IMR-90 (cell line): ENCODE measurements around the gene TAF11. TPM values are rescaled to one million over a fixed set of nuclear protein-coding genes. Genes with fewer than 3 reads are reported as not detected.
A peak's percentile ranks its signal among the peaks of the same experiment; 100 is the strongest.

Experiments
- ATAC-seq: fragments of 200-7000 bp; cut with Tn5 transposase; 2 replicates; pipeline ENCODE4 v1.9.1; 2020; ENCODE audit warnings: low read depth, mild to moderate bottlenecking, moderate library complexity
- BruUV-seq: library from RNA; stranded (reverse); fragments of 400-500 nt; replicated peaks from 2 replicates; lab custom pipeline; 2021; lab: Mats Ljungman, UMichigan
- CTCF ChIA-PET: fragments of 300-600 bp; formaldehyde crosslinking; extraction: SDS; loops from one replicate; lab custom pipeline; 2021; ENCODE audit warnings: antibody characterized with exemption; lab: Yijun Ruan, JAX
- POLR2A ChIA-PET: fragments of 300-600 bp; sonication (Branson Sonifier 250); formaldehyde crosslinking; loops from one replicate; lab custom pipeline; 2022; ENCODE audit warnings: antibody characterized with exemption; ENCODE audit not compliant: unreplicated experiment; lab: Charles Lee
- DNase-seq: peaks from one replicate; pipeline ENCODE4 v3.0.0; 2013
- H2AFZ ChIP-seq: replicated peaks from 2 replicates; pipeline ENCODE3; 2013; ENCODE audit warnings: low read length, mild to moderate bottlenecking; ENCODE audit not compliant: poor library complexity
- H2AK5ac ChIP-seq: 2 replicates; pipeline ENCODE4 v1.6.1; 2013; ENCODE audit warnings: low read depth, low read length, inconsistent platforms
- H2AK9ac ChIP-seq: replicated peaks from 2 replicates; pipeline ENCODE3; 2013; ENCODE audit warnings: mild to moderate bottlenecking, low read depth, low read length, moderate library complexity; ENCODE audit not compliant: poor library complexity
- H2BK120ac ChIP-seq: 2 replicates; pipeline ENCODE4 v1.6.1; 2013; ENCODE audit warnings: low read depth, low read length, inconsistent platforms
- H2BK15ac ChIP-seq: 3 replicates; pipeline ENCODE4 v1.6.1; 2013; ENCODE audit warnings: low read depth, low read length, inconsistent platforms
- H2BK20ac ChIP-seq: 2 replicates; pipeline ENCODE4 v1.6.1; 2013; ENCODE audit warnings: low read depth, mild to moderate bottlenecking, inconsistent platforms, low read length, moderate library complexity
- H2BK5ac ChIP-seq: 2 replicates; pipeline ENCODE4 v1.6.1; 2013; ENCODE audit warnings: mild to moderate bottlenecking, low read depth, low read length, inconsistent platforms; ENCODE audit not compliant: poor library complexity, severe bottlenecking
- H3K14ac ChIP-seq: replicated peaks from 2 replicates; pipeline ENCODE4 v1.6.1; 2013; ENCODE audit warnings: low read depth, low read length, inconsistent platforms
- H3K18ac ChIP-seq: 2 replicates; pipeline ENCODE4 v1.6.1; 2013; ENCODE audit warnings: low read depth, low read length, control low read depth
- H3K23ac ChIP-seq: 2 replicates; pipeline ENCODE4 v1.6.1; 2013; ENCODE audit warnings: low read depth, low read length, inconsistent platforms
- H3K27ac ChIP-seq: 2 replicates; pipeline ENCODE4 v1.5.1; 2013; ENCODE audit warnings: mild to moderate bottlenecking, control low read depth, low read length; ENCODE audit not compliant: insufficient read depth
- H3K27me3 ChIP-seq: 2 replicates; pipeline ENCODE4 v1.6.1; 2013; ENCODE audit warnings: low read length; ENCODE audit not compliant: control insufficient read depth, insufficient read depth
- H3K36me3 ChIP-seq: 2 replicates; pipeline ENCODE4 v1.6.1; 2013; ENCODE audit warnings: low read length, mixed read lengths; ENCODE audit not compliant: control insufficient read depth, insufficient read depth
- H3K4ac ChIP-seq: 2 replicates; pipeline ENCODE4 v1.6.1; 2013; ENCODE audit warnings: low read depth, low read length, inconsistent platforms
- H3K4me1 ChIP-seq: 2 replicates; pipeline ENCODE4 v1.6.1; 2013; ENCODE audit warnings: low read length, mixed read lengths; ENCODE audit not compliant: control insufficient read depth, insufficient read depth
- H3K4me2 ChIP-seq: 2 replicates; pipeline ENCODE4 v1.6.1; 2013; ENCODE audit warnings: low read depth, mild to moderate bottlenecking, control low read depth, low read length, moderate library complexity
- H3K4me3 ChIP-seq: 2 replicates; pipeline ENCODE4 v1.5.1; 2013; ENCODE audit warnings: low read depth, mild to moderate bottlenecking, control low read depth, low read length, moderate library complexity; ENCODE audit not compliant: insufficient read depth
- H3K56ac ChIP-seq: 2 replicates; pipeline ENCODE4 v1.6.1; 2013; ENCODE audit warnings: low read length, inconsistent platforms; ENCODE audit not compliant: insufficient read depth; ENCODE audit errors: extremely low read depth
- H3K79me1 ChIP-seq, 2 experiments: 2 replicates each; pipeline ENCODE4 v1.6.1; 2013; ENCODE audit warnings: low read length in 2 of 2, inconsistent platforms in 1 of 2, low read depth in 1 of 2
- H3K9ac ChIP-seq: 2 replicates; pipeline ENCODE4 v1.6.1; 2013; ENCODE audit warnings: low read depth, low read length, control low read depth
- H3K9me1 ChIP-seq: 2 replicates; pipeline ENCODE4 v1.6.1; 2013; ENCODE audit warnings: low read length, inconsistent platforms; ENCODE audit not compliant: insufficient read depth
- H3K9me3 ChIP-seq: 2 replicates; pipeline ENCODE4 v1.6.1; 2013; ENCODE audit warnings: low read length; ENCODE audit not compliant: control insufficient read depth, insufficient read depth
- H4K20me1 ChIP-seq: 2 replicates; pipeline ENCODE4 v1.6.1; 2013; ENCODE audit warnings: low read length, inconsistent platforms; ENCODE audit not compliant: insufficient read depth
- H4K5ac ChIP-seq: 2 replicates; pipeline ENCODE4 v1.6.1; 2013; ENCODE audit warnings: mild to moderate bottlenecking, low read depth, low read length, control low read depth
- H4K8ac ChIP-seq, 2 experiments: 2 replicates each; pipeline ENCODE4 v1.6.1; 2013; ENCODE audit warnings: low read depth in 2 of 2, low read length in 2 of 2, control low read depth in 1 of 2, inconsistent platforms in 1 of 2
- H4K91ac ChIP-seq: 2 replicates; pipeline ENCODE4 v1.6.1; 2013; ENCODE audit warnings: low read depth, low read length, inconsistent platforms; ENCODE audit not compliant: insufficient read depth
- ELK1 ChIP-seq: fragments of 150-350 bp; IDR thresholded peaks from 2 replicates; pipeline ENCODE4 v1.6.1; 2016; ENCODE audit warnings: low read depth, mild to moderate bottlenecking, low read length, moderate library complexity, borderline replicate concordance
- MAFK ChIP-seq: IDR thresholded peaks from 2 replicates; pipeline ENCODE4 v1.6.1; 2012; ENCODE audit warnings: low read depth, low read length, improper control_type of control experiment
- WGBS, 2 experiments: methylation state at CpG; one replicate each; pipeline versions ENCODE4 v1.1.5 to v1.1.7; 2013; ENCODE audit warnings: missing lambda C conversion rate in 2 of 2; ENCODE audit not compliant: insufficient read length in 1 of 2; ENCODE audit errors: extremely low coverage in 2 of 2; 5-methylcytosine and 5-hydroxymethylcytosine counted together
- dilution Hi-C: fragments of 300-500 bp; cut with HindIII; formaldehyde crosslinking; loops from one replicate; pipeline ENCODE4 v1.14.3; 2018; ENCODE audit warnings: low sequenced_read_pairs; ENCODE audit not compliant: unreplicated experiment
- in situ Hi-C: fragments of 300-500 bp; cut with MboI; formaldehyde crosslinking; loops from 3 replicates; pipeline ENCODE4 v1.14.3; 2019; ENCODE audit warnings: low sequenced_read_pairs, inconsistent platforms, mixed read lengths
- intact Hi-C: fragments of 100-400 bp; cut with micrococcal nuclease; formaldehyde crosslinking; loops from 2 replicates; pipeline ENCODE4 v1.10.0; 2022
- polyA plus RNA-seq, 3 experiments: library from polyadenylated mRNA; depleted of rRNA; stranded (reverse); fragments of >200 nt; gene quantifications; 2 replicates each; pipeline ENCODE4 v1.2.3, GENCODE V29; 2012; ENCODE audit warnings: low replicate concordance in 1 of 3
- total RNA-seq: library from RNA; depleted of rRNA; stranded (reverse); fragments of >200 nt; gene quantifications from 2 replicates; pipeline ENCODE4 v1.2.3, GENCODE V29; 2012

TAF11 gene
- total and polyA plus RNA-seq, 2 of the 4 experiments (the other 2 are of a cell fraction), result 12.7 to 23.3 TPM

- no peak overlapping the region for H3K56ac ChIP-seq
- dilution Hi-C loops (no loop called here), intact Hi-C loops (no loop called here), in situ Hi-C loops (no loop called here)
- no peak overlapping the region for H3K4me2 ChIP-seq
- no peak overlapping the region for H3K9ac ChIP-seq
- H4K8ac ChIP-seq, result no peak overlapping the region
- H4K20me1 ChIP-seq, result no peaks in the 10 kb centered on the region
- POLR2A ChIA-PET, result no interaction called here
- ATAC-seq, result no peak
- peaks cover 22% of the 10 kb centered on the region for H3K36me3 ChIP-seq
- H4K91ac ChIP-seq, result no peak overlapping the region
- H3K9me3 ChIP-seq, result no peaks in the 10 kb centered on the region
- no peaks in the 10 kb centered on the region for H3K79me1 ChIP-seq
- no peak overlapping the region for H2BK20ac ChIP-seq
- no peak overlapping the region for H2AK9ac ChIP-seq
- no peak overlapping the region for H2AK5ac ChIP-seq
- H3K4ac ChIP-seq, result no peak overlapping the region
- TF ChIP-seq MAFK, result 0 out of 2 replicates have a peak, but pooled peaks have one; percentile 9
- no peak for TF ChIP-seq ELK1
- H2BK15ac ChIP-seq, result no peak overlapping the region
- CTCF ChIA-PET, result no interaction called here
- no peak overlapping the region for H2BK120ac ChIP-seq
- WGBS, 2 experiments, result no CpG with 5 or more reads among the region's 4 CpGs
- no peak overlapping the region for H3K18ac ChIP-seq
- H2AFZ ChIP-seq, result no peak overlapping the region
- peaks cover 4% of the 10 kb centered on the region; the same call in 1 of the 2 replicates for H3K9me1 ChIP-seq
- BruUV-seq, result no TSS peak
- no peaks in the 10 kb centered on the region for H3K27me3 ChIP-seq
- H2BK5ac ChIP-seq, result no peak overlapping the region
- no peak overlapping the region for H3K27ac ChIP-seq
- H3K14ac ChIP-seq, result no peak overlapping the region
- H4K5ac ChIP-seq, result no peak overlapping the region
- H3K23ac ChIP-seq, result no peak overlapping the region
- H3K4me3 ChIP-seq, result no peak overlapping the region
- DNase-seq, result no peak
- no peaks in the 10 kb centered on the region for H3K4me1 ChIP-seq
These were observed 16.0 kb downstream of the TAF11 start for GRCh38 chr6:34871853-34872252.
